NCI-H524 (cell line): ENCODE results near the gene DTNB.
"Not testable (repeated sequence)": the region's sequence is repeated elsewhere in the genome, so short reads cannot be mapped to it uniquely, and the experiment has no call there.

Source experiments
- DNase-seq, 2 experiments: peaks; one replicate each; lab custom pipeline; 2025; lab: John Stamatoyannopoulos, UW

Gene DTNB

DNA sequence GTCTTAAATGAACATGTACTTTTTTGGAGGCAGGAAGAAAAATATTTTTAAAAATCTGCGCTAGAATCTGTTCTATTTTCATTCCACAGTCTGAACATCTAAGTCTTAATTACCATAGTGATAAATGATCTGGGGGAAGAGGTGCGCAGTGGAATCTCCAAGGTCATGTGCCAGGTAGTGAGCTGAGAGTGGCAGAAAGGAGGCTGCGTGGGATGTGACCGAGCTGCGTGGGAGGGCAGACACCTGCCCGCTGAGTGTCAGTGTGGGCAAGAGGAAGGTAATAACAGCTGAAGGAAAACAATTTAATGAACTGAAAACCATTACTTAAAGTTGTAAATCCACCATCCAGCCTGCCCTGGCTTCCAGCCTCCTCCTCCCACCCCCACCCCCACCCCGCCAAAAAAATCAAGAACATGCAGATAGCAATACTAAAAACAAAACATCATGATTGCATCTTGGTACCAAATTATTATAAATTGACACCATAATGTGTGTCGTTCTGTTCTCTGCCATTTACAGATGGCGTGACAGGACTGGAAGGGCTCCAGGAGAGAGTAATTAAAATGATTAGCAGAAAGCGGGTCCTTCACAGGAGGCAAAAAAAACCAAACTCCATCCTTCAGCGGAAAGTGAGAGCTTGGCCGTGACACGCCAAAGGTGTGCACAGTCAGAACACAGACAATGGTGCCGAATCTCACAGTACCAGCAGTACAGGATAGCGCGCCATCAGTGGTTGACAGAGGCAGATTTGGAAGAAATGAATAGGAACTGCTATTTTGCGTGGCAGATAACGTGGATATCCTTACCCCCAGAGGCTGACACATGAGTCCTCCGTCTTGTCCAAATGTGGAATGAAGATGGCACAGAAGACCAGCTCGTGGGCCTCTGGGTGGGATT, 11.4 kb upstream of the DTNB start:
- peak; percentile 7 to 46 for DNase-seq

GRCh38 chr2:25682082-25682481, 8.7 kb upstream of the DTNB start:
- no peak for DNase-seq

- DNase-seq, result no peak
These were observed 4.5 kb upstream of the DTNB start for GRCh38 chr2:25677877-25678276.

GRCh38 chr2:25674077-25674362, 643 bp upstream of the DTNB start:
- no peak for DNase-seq

DNA sequence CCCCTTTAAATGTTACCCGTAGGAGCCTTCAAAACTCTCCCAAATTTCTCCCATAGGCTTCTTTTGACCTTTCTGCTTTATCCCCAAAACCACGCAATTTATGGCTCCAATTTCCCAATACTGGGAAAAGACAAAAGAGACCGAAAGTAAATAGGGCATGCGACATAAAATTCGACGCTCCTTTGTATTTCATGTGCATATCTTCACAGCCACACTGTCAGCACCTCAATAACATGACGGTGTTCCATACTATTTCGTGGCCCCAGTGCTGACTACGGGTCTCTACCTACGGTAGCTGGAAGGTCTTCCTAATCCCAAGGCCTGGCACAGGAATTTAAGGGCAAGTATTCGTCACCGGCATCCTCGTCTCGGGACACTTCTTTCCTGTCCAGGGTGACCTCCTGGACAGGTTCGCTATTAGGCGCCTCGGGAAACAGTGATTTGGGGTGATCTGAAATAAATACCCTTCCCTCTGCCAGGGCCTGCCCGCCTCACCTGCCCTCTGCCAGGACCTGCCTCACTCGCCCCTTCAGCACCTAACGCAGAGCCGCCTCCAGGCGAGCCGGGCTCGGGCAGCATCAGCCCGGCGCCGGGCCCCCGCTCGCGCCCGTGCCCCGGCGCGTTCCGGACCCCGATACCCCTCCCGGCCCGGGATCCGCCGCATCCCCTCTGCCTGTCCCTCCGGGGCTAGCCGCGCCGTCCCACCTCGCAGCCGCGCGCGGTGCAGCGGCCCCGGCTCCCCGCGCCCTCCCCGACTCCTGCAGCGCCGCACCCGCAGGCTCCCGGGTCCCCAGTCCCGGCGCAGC, 680 bp downstream of the DTNB start:
- peak; percentile 13 to 64 for DNase-seq

DNA sequence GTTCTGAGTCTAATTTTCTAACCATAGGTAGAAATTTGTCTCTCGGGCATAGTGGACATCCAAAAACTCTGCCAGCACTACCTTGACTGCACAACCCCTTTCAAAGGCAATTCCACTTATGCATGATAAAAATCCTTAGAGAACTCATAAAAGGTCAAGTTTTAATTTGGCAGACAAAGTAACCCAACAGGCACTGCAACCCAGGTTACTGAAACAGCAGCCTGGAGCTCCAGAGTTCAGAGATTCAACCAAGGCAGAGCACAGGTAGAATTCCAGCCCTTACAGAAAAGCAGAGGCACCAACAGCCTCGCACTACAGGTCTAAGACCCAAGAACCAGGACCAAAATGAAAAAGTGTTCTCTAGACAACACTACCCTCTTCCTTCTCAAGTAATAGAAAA, 1.8 kb downstream of the DTNB start:
- no peak for DNase-seq

DNA sequence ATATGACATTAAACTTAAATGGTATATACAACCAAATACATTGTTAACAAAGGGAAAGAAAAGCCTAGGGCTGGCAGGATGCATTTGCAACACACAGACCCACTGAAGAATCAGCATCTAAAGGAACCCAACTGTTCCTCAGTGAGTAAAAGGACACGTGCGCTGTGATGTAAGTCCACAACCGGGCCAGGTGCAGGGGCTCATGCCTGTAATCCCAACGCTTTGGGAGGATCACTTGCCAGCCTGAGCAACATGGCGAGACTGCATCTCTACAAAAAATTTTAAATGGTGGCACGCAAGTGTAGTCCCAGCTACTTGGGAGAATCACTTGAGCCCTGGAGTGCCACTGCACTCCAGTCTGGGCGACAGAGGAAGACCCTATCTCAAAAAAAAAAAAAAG, 3.9 kb downstream of the DTNB start:
- peak; percentile 7 to 30 for DNase-seq

GRCh38 chr2:25666218-25666617, 7.2 kb downstream of the DTNB start:
- DNase-seq, result no peak

- DNase-seq, result not testable (repeated sequence)
These were observed 7.9 kb downstream of the DTNB start for GRCh38 chr2:25665429-25665828.

- DNase-seq, result no peak
These were observed 8.4 kb downstream of the DTNB start for GRCh38 chr2:25664965-25665307.

- DNase-seq, result peak; percentile 75 to 83
These were observed 9.0 kb downstream of the DTNB start for GRCh38 chr2:25664183-25664964.

GRCh38 chr2:25655316-25655715, 18.1 kb downstream of the DTNB start:
- DNase-seq, result no peak

DNA sequence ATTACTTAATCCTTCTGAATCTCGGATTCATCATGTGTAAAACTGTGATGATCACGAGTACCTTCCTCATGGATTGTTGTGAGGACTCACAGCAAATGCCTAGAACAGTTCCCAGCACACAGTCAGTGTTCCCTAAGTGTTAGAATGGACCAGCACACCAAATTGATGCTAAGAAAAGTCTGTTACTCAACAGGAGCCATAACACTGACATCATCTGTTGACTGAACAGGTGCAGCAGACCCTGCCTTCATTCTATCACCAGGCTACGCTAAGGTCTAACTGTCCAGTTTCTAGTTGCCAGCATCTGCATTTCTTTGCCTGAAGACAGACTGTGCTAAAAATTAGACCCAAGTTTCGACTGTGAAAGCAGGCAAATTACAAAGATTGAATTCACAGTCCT, 18.6 kb downstream of the DTNB start:
- DNase-seq, result no peak

- no peak for DNase-seq
These were observed 21.5 kb downstream of the DTNB start for GRCh38 chr2:25651782-25652455.

DNA sequence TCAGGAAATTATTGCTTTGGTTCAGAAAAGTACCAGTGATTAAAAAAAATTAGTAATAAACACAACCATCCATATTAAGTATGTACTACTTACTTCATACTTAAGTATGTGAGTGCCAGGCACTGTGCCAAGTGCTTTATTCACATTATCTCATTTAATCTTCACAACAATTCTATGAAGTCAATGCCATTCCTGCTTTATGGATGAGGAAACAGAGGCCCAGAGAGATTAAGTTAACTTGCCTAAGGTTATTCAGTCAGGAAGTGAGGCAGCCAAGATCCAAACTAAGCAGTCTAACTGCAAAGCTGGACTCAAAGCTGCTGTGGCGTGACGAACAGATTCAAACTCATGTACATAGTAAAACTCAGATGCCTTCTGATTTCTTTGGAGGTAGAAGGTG, 22.3 kb downstream of the DTNB start:
- DNase-seq, result no peak

- no peak for DNase-seq
These were observed 23.1 kb downstream of the DTNB start for GRCh38 chr2:25650256-25650655.

GRCh38 chr2:25649786-25650185, 23.6 kb downstream of the DTNB start:
- no peak for DNase-seq

GRCh38 chr2:25642298-25642697, 31.1 kb downstream of the DTNB start:
- no peak for DNase-seq

GRCh38 chr2:25639696-25640095, 33.7 kb downstream of the DTNB start:
- no peak for DNase-seq

DNA sequence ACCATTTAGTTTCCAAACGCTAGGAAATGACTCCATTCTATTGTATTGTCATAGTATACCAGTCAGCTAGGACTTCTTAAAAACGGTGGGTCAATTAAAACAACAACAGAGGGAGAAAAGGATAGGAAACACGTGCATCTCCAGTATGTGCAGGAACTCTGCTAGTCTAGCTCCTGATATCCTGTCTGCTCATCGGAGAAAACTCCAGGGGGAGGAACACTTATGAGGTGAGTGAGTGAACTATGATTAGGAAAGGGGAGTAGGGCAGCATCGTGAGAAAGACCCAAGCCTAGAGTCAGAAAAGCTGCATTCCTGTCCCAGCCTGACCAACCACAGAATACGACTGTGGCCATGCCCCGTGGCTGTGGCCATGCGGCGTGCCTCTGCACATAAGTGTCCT, 34.2 kb downstream of the DTNB start:
- no peak for DNase-seq

DNA sequence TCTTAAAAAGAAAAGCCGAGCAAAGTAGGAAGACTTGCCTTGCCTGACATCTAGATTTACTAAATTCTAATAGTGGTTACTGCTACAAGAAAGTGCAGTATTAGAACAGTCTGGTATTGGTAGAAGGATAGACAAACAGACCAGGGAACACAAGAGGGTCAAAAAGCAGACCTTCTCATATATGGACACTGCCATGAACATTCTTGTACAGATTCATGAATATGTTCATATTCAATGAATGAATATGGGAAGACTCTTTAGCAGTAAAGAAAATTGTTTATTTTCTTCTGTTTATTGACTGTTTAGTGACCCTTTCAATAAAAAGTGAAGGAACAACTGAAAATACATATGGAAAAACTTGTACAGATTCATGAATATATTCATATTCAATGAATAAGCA, 37.6 kb downstream of the DTNB start:
- DNase-seq, result no peak

DNA sequence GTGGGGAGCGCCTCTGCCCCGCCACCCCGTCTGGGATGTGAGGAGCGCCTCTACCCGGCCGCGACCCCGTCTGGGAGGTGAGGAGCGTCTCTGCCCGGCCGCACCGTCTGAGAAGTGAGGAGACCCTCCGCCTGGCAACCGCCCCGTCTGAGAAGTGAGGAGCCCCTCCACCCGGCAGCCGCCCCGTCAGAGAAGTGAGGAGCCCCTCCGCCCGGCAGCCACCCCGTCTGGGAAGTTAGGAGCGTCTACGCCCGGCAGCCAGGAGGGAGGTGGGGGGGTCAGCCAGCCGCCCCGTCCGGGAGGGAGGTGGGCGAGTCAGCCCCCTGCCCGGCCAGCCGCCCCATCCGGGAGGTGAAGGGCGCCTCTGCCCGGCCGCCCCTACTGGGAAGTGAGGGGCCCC, 39.6 kb downstream of the DTNB start:
- not testable (repeated sequence) for DNase-seq
